Skeletal muscle tissue (tissue), 4 donors: ENCODE data around the gene NAXE. TPM values are rescaled to one million over a fixed set of nuclear protein-coding genes. Genes with fewer than 3 reads are reported as not detected.
A peak's percentile ranks its signal among the peaks of the same experiment; 100 is the strongest.

Source experiments
- H3K27ac ChIP-seq: one replicate; pipeline ENCODE4 v1.7.0; 2013; ENCODE audit warnings: mild to moderate bottlenecking, low read depth, low read length, inconsistent platforms
- H3K27me3 ChIP-seq, 3 donors: one replicate each; pipeline ENCODE4 v1.7.0; 2013; ENCODE audit warnings: low read length in 3 of 3; ENCODE audit not compliant: control insufficient read depth in 3 of 3, insufficient read depth in 3 of 3
- H3K36me3 ChIP-seq, 3 donors: one replicate each; pipeline ENCODE4 v1.7.0; 2013; ENCODE audit warnings: low read length in 3 of 3; ENCODE audit not compliant: control insufficient read depth in 3 of 3, insufficient read depth in 3 of 3
- H3K4me1 ChIP-seq, 3 donors: one replicate each; pipeline ENCODE4 v1.7.0; 2013; ENCODE audit warnings: low read length in 3 of 3, mild to moderate bottlenecking in 3 of 3; ENCODE audit not compliant: control insufficient read depth in 3 of 3, insufficient read depth in 3 of 3
- H3K4me3 ChIP-seq, 3 donors: one replicate each; pipeline ENCODE4 v1.7.0; 2013; ENCODE audit warnings: low read length in 3 of 3
- H3K9ac ChIP-seq, 3 donors: one replicate each; pipeline ENCODE4 v1.7.0; 2013; ENCODE audit warnings: low read length in 3 of 3, mild to moderate bottlenecking in 3 of 3, moderate library complexity in 2 of 3, low read depth in 1 of 3
- H3K9me3 ChIP-seq, 3 donors: one replicate each; pipeline ENCODE4 v1.7.0; 2013; ENCODE audit warnings: low read length in 3 of 3; ENCODE audit not compliant: control insufficient read depth in 3 of 3
- total RNA-seq: library from RNA; depleted of rRNA; stranded (reverse); fragments of >200 nt; gene quantifications from one replicate; pipeline ENCODE4 v1.2.3, GENCODE V29; 2014
- donor health status: Osteomylitis.

The NAXE gene
- 27.1 TPM for total RNA-seq

DNA sequence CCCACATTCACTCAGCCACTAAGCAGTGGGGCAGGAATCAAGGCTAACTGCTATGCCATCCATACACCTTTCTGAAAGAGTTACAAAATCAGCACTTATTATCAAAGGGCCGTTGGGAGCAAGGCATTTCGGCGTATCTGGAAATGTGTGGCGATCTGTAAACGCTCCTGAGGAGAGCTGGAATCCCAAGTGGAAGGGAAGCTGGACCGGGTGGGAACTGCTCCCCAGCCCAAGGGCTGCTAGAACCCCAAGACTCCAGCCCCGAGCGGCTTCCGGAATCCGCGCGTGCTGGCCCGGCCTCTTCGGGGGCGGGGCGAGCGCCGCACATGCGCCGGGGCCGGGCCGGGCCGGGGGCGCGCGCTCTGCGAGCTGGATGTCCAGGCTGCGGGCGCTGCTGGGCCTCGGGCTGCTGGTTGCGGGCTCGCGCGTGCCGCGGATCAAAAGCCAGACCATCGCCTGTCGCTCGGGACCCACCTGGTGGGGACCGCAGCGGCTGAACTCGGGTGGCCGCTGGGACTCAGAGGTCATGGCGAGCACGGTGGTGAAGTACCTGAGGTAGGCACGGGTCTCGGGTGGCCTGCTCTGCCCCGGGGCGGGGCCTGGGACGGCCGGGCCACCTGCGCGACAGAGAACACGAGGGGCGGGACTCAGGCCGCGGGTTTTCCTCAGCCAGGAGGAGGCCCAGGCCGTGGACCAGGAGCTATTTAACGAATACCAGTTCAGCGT lies at the start of gene NAXE:
Gene NAXE (plus strand): TSS at position 345 of the 726 bp plus-strand sequence. CDS start 29 bp downstream, at position 374.
- peak within 1 kb of the TSS; percentile 79 for H3K27ac ChIP-seq
- peaks cover 26 to 37% (median 30%) of the 10 kb centered on the region in 3 donors for H3K36me3 ChIP-seq
- H3K9me3 ChIP-seq = no peaks in the 10 kb centered on the region
- H3K27me3 ChIP-seq = no peaks in the 10 kb centered on the region
- peaks cover 11 to 26% (median 13%) of the 10 kb centered on the region in 3 donors for H3K4me1 ChIP-seq
- H3K9ac ChIP-seq = peak within 1 kb of the TSS; percentile 92 to 97 (median 93)
- H3K4me3 ChIP-seq = peak within 1 kb of the TSS; percentile 93 to 94 (median 93)

- Histone ChIP-seq H3K27me3 (no peaks in the 10 kb centered on the region), H3K4me1 (peaks cover 0 to 13% (median 8%) of the 10 kb centered on the region in 3 donors), H3K4me3 (no peak overlapping the region), H3K36me3 (no peaks in the 10 kb centered on the region), H3K9ac (no peak overlapping the region), H3K9me3 (no peaks in the 10 kb centered on the region), H3K27ac (no peak overlapping the region)
Observed at GRCh38 chr1:156543066-156543465, 48.5 kb upstream of the NAXE start.

DNA sequence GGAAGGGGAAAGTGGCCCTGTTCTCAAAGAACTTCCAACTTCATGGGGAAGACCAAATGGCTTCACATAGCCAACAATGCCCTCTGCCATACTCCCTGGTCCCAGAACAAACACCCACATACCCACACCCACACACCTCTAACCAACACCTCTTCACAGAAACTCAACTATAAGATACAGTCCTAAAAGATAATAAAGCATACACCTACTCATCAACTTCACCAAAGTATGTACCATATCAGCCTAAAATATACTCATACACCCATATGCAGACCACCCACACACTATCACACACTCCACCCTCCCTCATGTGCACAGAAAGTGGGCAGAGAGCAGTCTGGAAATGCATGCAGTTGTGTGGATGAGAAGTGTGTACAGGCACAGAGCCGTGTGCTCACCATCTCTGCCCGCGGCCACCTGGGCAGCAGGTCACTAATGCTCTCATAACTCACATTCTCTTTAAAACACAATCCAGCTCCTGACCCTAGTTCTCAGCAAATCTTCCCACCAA lies 46.9 kb upstream of the NAXE start:
- Histone ChIP-seq H3K36me3 (no peaks in the 10 kb centered on the region), H3K4me3 (no peak overlapping the region), H3K27ac (no peak overlapping the region), H3K4me1 (peaks cover under 1 to 13% (median 5%) of the 10 kb centered on the region in 3 donors), H3K9me3 (no peaks in the 10 kb centered on the region), H3K27me3 (no peaks in the 10 kb centered on the region), H3K9ac (no peak overlapping the region)

GRCh38 chr1:156546267-156546666 lies 45.3 kb upstream of the NAXE start:
- Histone ChIP-seq H3K27me3 (no peaks in the 10 kb centered on the region), H3K4me3 (no peak overlapping the region), H3K27ac (no peak overlapping the region)

GRCh38 chr1:156547434-156547833 lies 44.1 kb upstream of the NAXE start:
- no peaks in the 10 kb centered on the region for H3K27me3 ChIP-seq
- no peak overlapping the region for H3K9ac ChIP-seq
- H3K4me1 ChIP-seq = peaks cover 5 to 7% (median 7%) of the 10 kb centered on the region in 3 donors
- no peaks in the 10 kb centered on the region for H3K36me3 ChIP-seq
- no peak overlapping the region for H3K4me3 ChIP-seq
- H3K27ac ChIP-seq = no peak overlapping the region
- no peaks in the 10 kb centered on the region for H3K9me3 ChIP-seq

More at GRCh38 chr1:156546267-156546666, 45.3 kb upstream of the NAXE start:
- Histone ChIP-seq H3K4me1 (peaks cover 5 to 7% (median 7%) of the 10 kb centered on the region in 3 donors), H3K9ac (no peak overlapping the region), H3K36me3 (no peaks in the 10 kb centered on the region), H3K9me3 (no peaks in the 10 kb centered on the region)

DNA sequence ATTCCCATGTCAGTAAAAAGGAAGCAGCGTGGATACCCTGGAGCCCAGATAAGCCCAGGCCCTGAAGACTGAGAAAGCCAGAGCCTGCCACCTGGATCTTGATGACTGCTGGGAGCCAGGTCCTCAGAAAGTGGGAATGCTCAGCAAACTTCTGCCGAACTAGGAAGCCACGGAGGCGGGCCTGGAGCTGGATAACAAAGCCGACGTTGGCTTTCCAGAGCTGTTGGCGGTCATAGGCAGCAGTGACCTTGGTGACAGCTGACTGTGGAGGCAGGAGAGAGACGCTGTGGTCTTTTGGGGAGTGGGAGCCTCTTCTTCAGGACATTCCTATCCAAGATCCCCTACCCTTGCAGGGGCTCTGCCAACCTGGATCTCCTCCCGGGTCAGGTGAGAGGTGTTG lies 43.6 kb upstream of the NAXE start:
- no peaks in the 10 kb centered on the region for H3K27me3 ChIP-seq
- H3K9ac ChIP-seq = no peak overlapping the region
- no peaks in the 10 kb centered on the region for H3K36me3 ChIP-seq
- peaks cover 5 to 7% (median 7%) of the 10 kb centered on the region in 3 donors for H3K4me1 ChIP-seq
- no peak overlapping the region for H3K4me3 ChIP-seq
- no peak overlapping the region for H3K27ac ChIP-seq
- no peaks in the 10 kb centered on the region for H3K9me3 ChIP-seq

DNA sequence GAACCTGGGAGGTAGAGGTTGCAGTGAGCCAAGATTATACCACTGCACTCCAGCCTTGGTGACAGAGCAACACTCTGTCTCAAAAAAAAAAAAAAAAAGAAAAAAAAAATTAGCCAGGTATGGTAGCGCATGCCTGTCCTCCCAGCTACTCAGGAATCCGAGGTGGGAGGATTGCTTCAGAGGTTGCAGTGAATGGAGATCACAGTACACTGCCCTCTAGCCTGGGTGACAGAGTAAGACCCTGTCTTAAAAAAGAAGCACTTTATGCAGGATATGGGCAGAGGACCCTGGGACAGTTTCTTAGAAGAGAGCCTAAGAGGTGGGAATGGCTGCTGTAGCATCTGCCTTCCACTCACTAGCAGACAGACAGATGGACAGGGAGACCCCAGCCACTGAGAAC lies 42.2 kb upstream of the NAXE start:
- Histone ChIP-seq H3K9ac (peak overlapping the region in 1 of 3 donors; percentile 54), H3K4me1 (peaks cover 5 to 7% (median 7%) of the 10 kb centered on the region in 3 donors), H3K27me3 (no peaks in the 10 kb centered on the region), H3K9me3 (no peaks in the 10 kb centered on the region), H3K27ac (no peak overlapping the region), H3K36me3 (no peaks in the 10 kb centered on the region), H3K4me3 (no peak overlapping the region)

DNA sequence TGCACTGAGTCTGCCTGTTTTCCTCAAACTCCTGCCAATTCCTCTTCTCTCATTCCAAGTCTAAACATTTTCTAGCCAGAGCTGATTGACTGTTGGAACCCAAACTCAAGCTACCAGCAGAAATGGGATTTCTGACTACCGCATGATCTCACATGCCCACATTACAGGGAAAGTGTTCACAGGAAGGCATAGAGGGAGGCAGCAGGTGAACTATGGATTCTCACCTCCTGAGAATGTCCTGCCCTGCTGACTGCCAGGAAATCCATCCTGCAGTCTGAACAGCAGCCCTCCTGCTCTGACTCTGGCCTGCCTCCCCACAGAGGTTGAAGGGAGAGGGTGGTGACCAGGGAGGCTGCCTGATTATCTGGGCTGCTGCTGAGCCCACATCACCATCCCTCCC lies 41.7 kb upstream of the NAXE start:
- peak overlapping the region in 1 of 3 donors; percentile 17 for H3K9ac ChIP-seq
- no peak overlapping the region for H3K27ac ChIP-seq
- no peaks in the 10 kb centered on the region for H3K36me3 ChIP-seq
- H3K27me3 ChIP-seq = no peaks in the 10 kb centered on the region
- H3K4me3 ChIP-seq = no peak overlapping the region
- H3K9me3 ChIP-seq = no peaks in the 10 kb centered on the region
- H3K4me1 ChIP-seq = peaks cover 5 to 7% (median 7%) of the 10 kb centered on the region in 3 donors

DNA sequence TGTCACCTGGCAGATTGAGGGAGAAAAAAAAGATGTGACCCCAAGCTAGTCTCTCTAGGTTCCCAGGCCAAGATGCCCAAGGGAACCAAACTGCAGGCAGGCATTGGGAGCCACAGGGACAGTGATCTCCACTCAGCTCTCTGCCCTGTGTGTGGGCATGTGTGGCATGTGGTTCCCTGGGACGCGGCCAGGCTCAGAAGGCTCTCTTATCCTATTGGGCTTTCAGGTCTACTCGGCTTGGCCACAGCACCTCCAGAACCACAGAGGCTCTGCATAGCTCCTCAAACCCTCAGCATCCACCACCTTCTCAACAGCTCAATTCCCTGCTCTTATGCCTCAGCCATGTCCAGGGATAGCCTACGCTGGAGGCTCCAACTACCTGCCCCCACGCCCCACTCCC lies 41.2 kb upstream of the NAXE start:
- H3K27me3 ChIP-seq = no peaks in the 10 kb centered on the region
- H3K4me1 ChIP-seq = peaks cover 5 to 7% (median 7%) of the 10 kb centered on the region in 3 donors
- H3K27ac ChIP-seq = no peak overlapping the region
- H3K9me3 ChIP-seq = no peaks in the 10 kb centered on the region
- no peak overlapping the region for H3K4me3 ChIP-seq
- no peak overlapping the region for H3K9ac ChIP-seq
- H3K36me3 ChIP-seq = no peaks in the 10 kb centered on the region

DNA sequence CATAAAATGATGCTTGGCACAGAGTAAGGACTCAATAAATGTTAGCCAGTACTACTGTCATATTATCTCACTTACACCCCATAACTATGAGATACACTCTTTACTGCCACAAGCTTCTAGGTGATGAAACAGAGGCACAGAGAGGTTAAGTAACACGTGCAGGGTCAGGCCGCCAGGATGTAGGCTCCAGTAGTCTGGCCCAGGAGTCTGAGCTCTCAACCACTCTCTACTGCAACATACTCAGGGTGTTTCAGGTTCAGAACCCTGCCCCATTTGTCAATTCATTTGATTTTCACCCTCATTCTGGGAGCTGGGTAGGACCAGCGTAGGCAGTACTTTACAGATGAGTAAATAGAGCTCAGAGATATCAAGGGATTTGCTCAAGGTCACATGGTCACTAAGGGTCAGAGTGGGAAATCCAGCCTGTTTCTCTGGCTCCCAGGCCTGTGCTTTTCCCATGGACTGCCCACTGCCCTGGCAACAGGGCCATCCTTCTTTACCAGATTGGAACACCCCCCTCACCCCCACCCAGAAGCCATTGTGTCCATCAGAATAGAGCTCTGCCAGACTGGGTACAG lies 40.4 kb upstream of the NAXE start:
- Histone ChIP-seq H3K36me3 (no peaks in the 10 kb centered on the region), H3K9ac (no peak overlapping the region), H3K9me3 (no peaks in the 10 kb centered on the region), H3K27me3 (no peaks in the 10 kb centered on the region), H3K4me3 (no peak overlapping the region), H3K4me1 (peaks cover 5 to 7% (median 7%) of the 10 kb centered on the region in 3 donors), H3K27ac (no peak overlapping the region)
